GM12878 (cell line): ENCODE results near the gene IL36RN. TPM values are rescaled to one million over a fixed set of nuclear protein-coding genes. Genes with fewer than 3 reads are reported as not detected.

Experiments used
- ATAC-seq: fragments of 200-7000 bp; cut with Tn5 transposase; 3 replicates; pipeline ENCODE4 v1.9.1; 2020; ENCODE audit warnings: mild to moderate bottlenecking, moderate library complexity
- BruUV-seq: library from RNA; stranded (reverse); fragments of 400-500 nt; replicated peaks from 2 replicates; lab custom pipeline; 2021; lab: Mats Ljungman, UMichigan
- CTCF ChIA-PET: fragments of 300-600 bp; sonication (Branson Sonifier 250); formaldehyde crosslinking; extraction: SDS; loops from one replicate; lab custom pipeline; 2021; ENCODE audit warnings: inconsistent platforms; lab: Yijun Ruan, JAX
- POLR2A ChIA-PET: fragments of 350-600 bp; formaldehyde crosslinking; extraction: SDS; loops from one replicate; lab custom pipeline; 2021; ENCODE audit warnings: inconsistent platforms; lab: Charles Lee
- RAD21 ChIA-PET: fragments of 300-600 bp; sonication (Branson Sonifier 250); formaldehyde crosslinking; loops from one replicate; lab custom pipeline; 2023; ENCODE audit warnings: antibody characterized with exemption; ENCODE audit not compliant: unreplicated experiment; lab: Charles Lee
- SMC1A ChIA-PET: fragments of 300-600 bp; sonication (Branson Sonifier 250); formaldehyde crosslinking; loops from one replicate; lab custom pipeline; 2023; ENCODE audit not compliant: unreplicated experiment, uncharacterized antibody; lab: Charles Lee
- DNase-seq: peaks from one replicate; pipeline ENCODE4 v3.0.0-alpha.2; 2011; ENCODE audit warnings: low read depth, low spot score
- FAIRE-seq: peaks from 3 replicates; lab custom pipeline; 2011; peaks lifted over from hg19 to GRCh38; lab: Jason Lieb, UNC
- H2AFZ ChIP-seq: 2 replicates; pipeline ENCODE4 v1.6.0; 2011; ENCODE audit warnings: low read depth, low read length, control low read depth; ENCODE audit not compliant: control insufficient read depth
- H3K27ac ChIP-seq: 2 replicates; pipeline ENCODE4 v1.5.1; 2011; ENCODE audit warnings: control low read depth; ENCODE audit not compliant: control insufficient read depth, insufficient read depth
- H3K27me3 ChIP-seq, 2 experiments: replicated peaks in 1 of 2; 2 replicates each; pipeline versions ENCODE4 v1.6.0 to v1.6.1; 2011; ENCODE audit warnings: low read length in 1 of 2; ENCODE audit not compliant: control insufficient read depth in 2 of 2, insufficient read depth in 2 of 2
- H3K36me3 ChIP-seq, 2 experiments: 2 replicates each; pipeline ENCODE4 v1.5.1; 2011; ENCODE audit warnings: low read length in 1 of 2; ENCODE audit not compliant: control insufficient read depth in 2 of 2, insufficient read depth in 2 of 2
- H3K4me1 ChIP-seq: 2 replicates; pipeline ENCODE4 v1.6.1; 2011; ENCODE audit warnings: mild to moderate bottlenecking, low read length, moderate library complexity, mixed read lengths; ENCODE audit not compliant: control insufficient read depth, insufficient read depth
- H3K4me2 ChIP-seq: 2 replicates; pipeline ENCODE4 v1.6.0; 2011; ENCODE audit warnings: control low read depth; ENCODE audit not compliant: control insufficient read depth, insufficient read depth
- H3K4me3 ChIP-seq: fragments of 200-600 bp; sonication (generic); 2 replicates; pipeline ENCODE4 v1.5.1; 2016
- H3K79me2 ChIP-seq: 2 replicates; pipeline ENCODE4 v1.6.0; 2011; ENCODE audit warnings: low read length; ENCODE audit not compliant: control insufficient read depth, insufficient read depth
- H3K9ac ChIP-seq: 2 replicates; pipeline ENCODE4 v1.8.0; 2011; ENCODE audit warnings: low read length, control low read depth, mixed read lengths; ENCODE audit not compliant: control insufficient read depth, insufficient read depth
- H3K9me3 ChIP-seq: replicated peaks from 3 replicates; pipeline ENCODE4 v1.5.1; 2011; ENCODE audit warnings: mild to moderate bottlenecking, low read length; ENCODE audit not compliant: control insufficient read depth, insufficient read depth
- H4K20me1 ChIP-seq: 2 replicates; pipeline ENCODE4 v1.6.0; 2011; ENCODE audit not compliant: control insufficient read depth, insufficient read depth
- BACH1 ChIP-seq: fragments of 450-650 bp; IDR thresholded peaks from 2 replicates; pipeline ENCODE4 v1.6.1; 2017; ENCODE audit warnings: mild to moderate bottlenecking, borderline replicate concordance
- BRCA1 ChIP-seq: IDR thresholded peaks from 2 replicates; pipeline ENCODE4 v1.6.1; 2011; ENCODE audit warnings: low read depth, low read length, improper control_type of control experiment
- GATAD2B ChIP-seq: fragments of 450-650 bp; conservative IDR thresholded peaks from 2 replicates; pipeline ENCODE4 v1.6.1; 2017; ENCODE audit warnings: low read depth, mild to moderate bottlenecking, moderate library complexity
- MYC ChIP-seq: IDR thresholded peaks from 2 replicates; pipeline ENCODE4 v1.6.1; 2011; ENCODE audit warnings: mild to moderate bottlenecking, low read length, moderate library complexity, inconsistent platforms; ENCODE audit not compliant: insufficient read depth, insufficient replicate concordance, insufficient read length, severe bottlenecking
- NFIC ChIP-seq: IDR thresholded peaks from 2 replicates; pipeline ENCODE4 v1.6.1; 2012; ENCODE audit warnings: low read depth, mild to moderate bottlenecking, inconsistent platforms, low read length, moderate library complexity
- POLR2AphosphoS5 ChIP-seq: IDR thresholded peaks from 2 replicates; pipeline ENCODE4 v1.6.1; 2011; ENCODE audit warnings: mild to moderate bottlenecking, low read length, inconsistent platforms
- SMC3 ChIP-seq: IDR thresholded peaks from 2 replicates; pipeline ENCODE4 v1.6.1; 2011; ENCODE audit warnings: low read length, improper control_type of control experiment, borderline replicate concordance
- ZBED1 ChIP-seq: IDR thresholded peaks from 2 replicates; pipeline ENCODE4 v1.6.1; 2016; ENCODE audit warnings: borderline replicate concordance
- ZNF622 ChIP-seq: fragments of 450-650 bp; IDR thresholded peaks from 2 replicates; pipeline ENCODE4 v1.6.1; 2017; ENCODE audit warnings: mild to moderate bottlenecking, inconsistent platforms
- ZSCAN29 ChIP-seq: fragments of 450-650 bp; IDR thresholded peaks from 2 replicates; pipeline ENCODE4 v1.6.1; 2017; ENCODE audit warnings: mild to moderate bottlenecking, moderate library complexity
- WGBS: methylation state at CpG from one replicate; pipeline ENCODE4 v1.1.6; 2016; ENCODE audit warnings: low lambda C conversion rate; ENCODE audit not compliant: insufficient replicate concordance, insufficient coverage; ENCODE audit errors: missing lambda C conversion rate; 5-methylcytosine and 5-hydroxymethylcytosine counted together
- in situ Hi-C: fragments of 300-500 bp; cut with MboI; formaldehyde crosslinking; loops from 9 replicates; pipeline ENCODE4 v1.14.3; 2018; ENCODE audit warnings: mixed read lengths
- intact Hi-C: fragments of 100-400 bp; cut with micrococcal nuclease; formaldehyde crosslinking; loops from one replicate; pipeline ENCODE4 v1.14.2; 2022; ENCODE audit not compliant: unreplicated experiment
- polyA plus RNA-seq, 11 experiments: library from polyadenylated mRNA; depleted of rRNA in 4 of 11; unstranded in 6 of 11; stranded (reverse) in 5 of 11; fragments of >200 nt; fragmentation: Nextera tagmentation in 4 of 11; fragmentation: Illumina TruSeq in 1 of 11; extraction: Ambion mirVana in 4 of 11; extraction: Trizol in 1 of 11; gene quantifications; 1 replicate in 1 of 11; 2 replicates in 10 of 11; pipeline versions ENCODE4 v1.2.1 to v1.2.3, GENCODE V29; 2011 to 2016; ENCODE audit warnings: inconsistent platforms in 2 of 11, missing spikeins in 2 of 11, low read depth in 1 of 11
- total RNA-seq, 4 experiments: library from RNA; depleted of rRNA in 3 of 4; stranded (reverse); fragments of >200 nt in 3 of 4; fragmentation: Illumina TruSeq in 1 of 4; extraction: Trizol in 1 of 4; gene quantifications; 2 replicates each; pipeline versions ENCODE4 v1.2.1 to v1.2.3, GENCODE V29; 2013 to 2021
- TF ChIP-seq, protein P1 (sequence below): fragments of 150-350 bp; IDR thresholded peaks from 2 replicates; pipeline ENCODE4 v1.6.1; 2016; ENCODE audit warnings: low read depth, low read length
- TF ChIP-seq, protein P2 (sequence below): fragments of 450-650 bp; IDR thresholded peaks from 2 replicates; pipeline ENCODE4 v1.6.1; 2017; ENCODE audit warnings: mild to moderate bottlenecking, moderate library complexity
- TF ChIP-seq, protein P3 (sequence below): fragments of 450-650 bp; IDR thresholded peaks from 2 replicates; pipeline ENCODE4 v1.6.1; 2017; ENCODE audit warnings: antibody characterized with exemption, mild to moderate bottlenecking, moderate library complexity

The IL36RN gene
- total and polyA plus RNA-seq, 10 of the 15 experiments (the other 5 are each of a cell fraction or from before 2014, with no cell fraction given): not detected

DNA sequence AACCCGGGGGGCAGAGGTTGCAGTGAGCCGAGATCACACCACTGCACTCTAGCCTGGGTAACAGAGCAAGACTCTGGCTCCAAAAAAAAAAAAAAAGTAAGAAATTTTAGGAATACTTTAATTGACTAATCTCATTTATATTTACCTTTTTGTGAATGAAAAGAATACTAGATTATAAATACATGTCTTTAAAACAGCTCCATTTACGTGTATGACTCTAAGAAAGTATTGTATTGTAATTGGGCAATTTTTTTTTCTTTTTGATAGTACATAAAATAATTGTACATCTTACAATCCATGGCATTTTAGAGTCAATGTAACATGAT, 45.7 kb upstream of the IL36RN start:
- BruUV-seq: no TSS peak
- H3K4me1 ChIP-seq: no peaks in the 10 kb centered on the region
- SMC1A ChIA-PET: no interaction called here
- intact Hi-C loops (no loop called here), in situ Hi-C loops (no loop called here)
- H3K9me3 ChIP-seq: no peaks in the 10 kb centered on the region
- no peaks in the 10 kb centered on the region for H3K36me3 ChIP-seq
- H3K4me2 ChIP-seq: no peak overlapping the region
- FAIRE-seq (no peak), DNase-seq (no peak), ATAC-seq (no peak)
- no peak overlapping the region for H2AFZ ChIP-seq
- CTCF ChIA-PET: no interaction called here
- no peaks in the 10 kb centered on the region for H3K27me3 ChIP-seq
- TF ChIP-seq, protein P1, sequence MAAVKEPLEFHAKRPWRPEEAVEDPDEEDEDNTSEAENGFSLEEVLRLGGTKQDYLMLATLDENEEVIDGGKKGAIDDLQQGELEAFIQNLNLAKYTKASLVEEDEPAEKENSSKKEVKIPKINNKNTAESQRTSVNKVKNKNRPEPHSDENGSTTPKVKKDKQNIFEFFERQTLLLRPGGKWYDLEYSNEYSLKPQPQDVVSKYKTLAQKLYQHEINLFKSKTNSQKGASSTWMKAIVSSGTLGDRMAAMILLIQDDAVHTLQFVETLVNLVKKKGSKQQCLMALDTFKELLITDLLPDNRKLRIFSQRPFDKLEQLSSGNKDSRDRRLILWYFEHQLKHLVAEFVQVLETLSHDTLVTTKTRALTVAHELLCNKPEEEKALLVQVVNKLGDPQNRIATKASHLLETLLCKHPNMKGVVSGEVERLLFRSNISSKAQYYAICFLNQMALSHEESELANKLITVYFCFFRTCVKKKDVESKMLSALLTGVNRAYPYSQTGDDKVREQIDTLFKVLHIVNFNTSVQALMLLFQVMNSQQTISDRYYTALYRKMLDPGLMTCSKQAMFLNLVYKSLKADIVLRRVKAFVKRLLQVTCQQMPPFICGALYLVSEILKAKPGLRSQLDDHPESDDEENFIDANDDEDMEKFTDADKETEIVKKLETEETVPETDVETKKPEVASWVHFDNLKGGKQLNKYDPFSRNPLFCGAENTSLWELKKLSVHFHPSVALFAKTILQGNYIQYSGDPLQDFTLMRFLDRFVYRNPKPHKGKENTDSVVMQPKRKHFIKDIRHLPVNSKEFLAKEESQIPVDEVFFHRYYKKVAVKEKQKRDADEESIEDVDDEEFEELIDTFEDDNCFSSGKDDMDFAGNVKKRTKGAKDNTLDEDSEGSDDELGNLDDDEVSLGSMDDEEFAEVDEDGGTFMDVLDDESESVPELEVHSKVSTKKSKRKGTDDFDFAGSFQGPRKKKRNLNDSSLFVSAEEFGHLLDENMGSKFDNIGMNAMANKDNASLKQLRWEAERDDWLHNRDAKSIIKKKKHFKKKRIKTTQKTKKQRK: no peak
- no peak for TF ChIP-seq GATAD2B
- TF ChIP-seq ZNF622: no peak
- TF ChIP-seq, protein P2, sequence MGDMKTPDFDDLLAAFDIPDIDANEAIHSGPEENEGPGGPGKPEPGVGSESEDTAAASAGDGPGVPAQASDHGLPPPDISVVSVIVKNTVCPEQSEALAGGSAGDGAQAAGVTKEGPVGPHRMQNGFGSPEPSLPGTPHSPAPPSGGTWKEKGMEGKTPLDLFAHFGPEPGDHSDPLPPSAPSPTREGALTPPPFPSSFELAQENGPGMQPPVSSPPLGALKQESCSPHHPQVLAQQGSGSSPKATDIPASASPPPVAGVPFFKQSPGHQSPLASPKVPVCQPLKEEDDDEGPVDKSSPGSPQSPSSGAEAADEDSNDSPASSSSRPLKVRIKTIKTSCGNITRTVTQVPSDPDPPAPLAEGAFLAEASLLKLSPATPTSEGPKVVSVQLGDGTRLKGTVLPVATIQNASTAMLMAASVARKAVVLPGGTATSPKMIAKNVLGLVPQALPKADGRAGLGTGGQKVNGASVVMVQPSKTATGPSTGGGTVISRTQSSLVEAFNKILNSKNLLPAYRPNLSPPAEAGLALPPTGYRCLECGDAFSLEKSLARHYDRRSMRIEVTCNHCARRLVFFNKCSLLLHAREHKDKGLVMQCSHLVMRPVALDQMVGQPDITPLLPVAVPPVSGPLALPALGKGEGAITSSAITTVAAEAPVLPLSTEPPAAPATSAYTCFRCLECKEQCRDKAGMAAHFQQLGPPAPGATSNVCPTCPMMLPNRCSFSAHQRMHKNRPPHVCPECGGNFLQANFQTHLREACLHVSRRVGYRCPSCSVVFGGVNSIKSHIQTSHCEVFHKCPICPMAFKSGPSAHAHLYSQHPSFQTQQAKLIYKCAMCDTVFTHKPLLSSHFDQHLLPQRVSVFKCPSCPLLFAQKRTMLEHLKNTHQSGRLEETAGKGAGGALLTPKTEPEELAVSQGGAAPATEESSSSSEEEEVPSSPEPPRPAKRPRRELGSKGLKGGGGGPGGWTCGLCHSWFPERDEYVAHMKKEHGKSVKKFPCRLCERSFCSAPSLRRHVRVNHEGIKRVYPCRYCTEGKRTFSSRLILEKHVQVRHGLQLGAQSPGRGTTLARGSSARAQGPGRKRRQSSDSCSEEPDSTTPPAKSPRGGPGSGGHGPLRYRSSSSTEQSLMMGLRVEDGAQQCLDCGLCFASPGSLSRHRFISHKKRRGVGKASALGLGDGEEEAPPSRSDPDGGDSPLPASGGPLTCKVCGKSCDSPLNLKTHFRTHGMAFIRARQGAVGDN: no peak
- TF ChIP-seq POLR2AphosphoS5: no peak
- TF ChIP-seq BACH1: no peak
- TF ChIP-seq NFIC: no peak
- no peak for TF ChIP-seq ZSCAN29
- TF ChIP-seq ZBED1: no peak
- no peak for TF ChIP-seq MYC
- TF ChIP-seq, protein P3, sequence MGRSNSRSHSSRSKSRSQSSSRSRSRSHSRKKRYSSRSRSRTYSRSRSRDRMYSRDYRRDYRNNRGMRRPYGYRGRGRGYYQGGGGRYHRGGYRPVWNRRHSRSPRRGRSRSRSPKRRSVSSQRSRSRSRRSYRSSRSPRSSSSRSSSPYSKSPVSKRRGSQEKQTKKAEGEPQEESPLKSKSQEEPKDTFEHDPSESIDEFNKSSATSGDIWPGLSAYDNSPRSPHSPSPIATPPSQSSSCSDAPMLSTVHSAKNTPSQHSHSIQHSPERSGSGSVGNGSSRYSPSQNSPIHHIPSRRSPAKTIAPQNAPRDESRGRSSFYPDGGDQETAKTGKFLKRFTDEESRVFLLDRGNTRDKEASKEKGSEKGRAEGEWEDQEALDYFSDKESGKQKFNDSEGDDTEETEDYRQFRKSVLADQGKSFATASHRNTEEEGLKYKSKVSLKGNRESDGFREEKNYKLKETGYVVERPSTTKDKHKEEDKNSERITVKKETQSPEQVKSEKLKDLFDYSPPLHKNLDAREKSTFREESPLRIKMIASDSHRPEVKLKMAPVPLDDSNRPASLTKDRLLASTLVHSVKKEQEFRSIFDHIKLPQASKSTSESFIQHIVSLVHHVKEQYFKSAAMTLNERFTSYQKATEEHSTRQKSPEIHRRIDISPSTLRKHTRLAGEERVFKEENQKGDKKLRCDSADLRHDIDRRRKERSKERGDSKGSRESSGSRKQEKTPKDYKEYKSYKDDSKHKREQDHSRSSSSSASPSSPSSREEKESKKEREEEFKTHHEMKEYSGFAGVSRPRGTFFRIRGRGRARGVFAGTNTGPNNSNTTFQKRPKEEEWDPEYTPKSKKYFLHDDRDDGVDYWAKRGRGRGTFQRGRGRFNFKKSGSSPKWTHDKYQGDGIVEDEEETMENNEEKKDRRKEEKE: no peak
- TF ChIP-seq SMC3: no peak
- no peak for TF ChIP-seq BRCA1
- RAD21 ChIA-PET: no interaction called here
- 0% methylated on average over 2 of the region's 3 CpGs for WGBS
- H4K20me1 ChIP-seq: no peaks in the 10 kb centered on the region
- H3K79me2 ChIP-seq: no peaks in the 10 kb centered on the region
- no peak overlapping the region for H3K27ac ChIP-seq
- no peak overlapping the region for H3K9ac ChIP-seq
- POLR2A ChIA-PET: no interaction called here
- H3K4me3 ChIP-seq: no peak overlapping the region
